Parathyroid adenoma (tissue), 2 donors: ENCODE data around the gene TAF10.

Experiments used
- H2AFZ ChIP-seq: fragments of 300-600 bp; sonication (generic); one replicate; pipeline ENCODE4 v1.7.0; 2017; ENCODE audit warnings: antibody characterized with exemption, mild to moderate bottlenecking
- H3K27ac ChIP-seq: fragments of 300-600 bp; sonication (generic); one replicate; pipeline ENCODE4 v1.7.0; 2017
- H3K27me3 ChIP-seq: fragments of 300-600 bp; sonication (generic); one replicate; pipeline ENCODE4 v1.7.0; 2017; ENCODE audit warnings: low read length; ENCODE audit not compliant: control insufficient read depth, insufficient read depth
- H3K36me3 ChIP-seq: fragments of 300-600 bp; sonication (generic); one replicate; pipeline ENCODE4 v1.7.0; 2017; ENCODE audit warnings: low read length; ENCODE audit not compliant: control insufficient read depth, insufficient read depth
- H3K4me1 ChIP-seq: fragments of 300-600 bp; sonication (generic); one replicate; pipeline ENCODE4 v1.7.0; 2017; ENCODE audit warnings: control low read depth
- H3K4me2 ChIP-seq: fragments of 300-600 bp; sonication (generic); one replicate; pipeline ENCODE4 v1.7.0; 2017; ENCODE audit warnings: low read length
- H3K4me3 ChIP-seq: fragments of 300-600 bp; sonication (generic); one replicate; pipeline ENCODE4 v1.7.0; 2017; ENCODE audit warnings: low read depth, low read length
- H3K79me2 ChIP-seq: fragments of 300-600 bp; sonication (generic); one replicate; pipeline ENCODE4 v1.7.0; 2017; ENCODE audit warnings: control low read depth
- H3K9ac ChIP-seq: fragments of 300-600 bp; sonication (generic); one replicate; pipeline ENCODE4 v1.7.0; 2017; ENCODE audit warnings: mild to moderate bottlenecking
- H3K9me3 ChIP-seq: fragments of 300-600 bp; sonication (generic); one replicate; pipeline ENCODE4 v1.7.0; 2017; ENCODE audit warnings: low read length; ENCODE audit not compliant: control insufficient read depth
- CTCF ChIP-seq: fragments of 300-600 bp; sonication (generic); IDR thresholded peaks from one replicate; pipeline ENCODE4 v1.7.0; 2017; ENCODE audit warnings: antibody characterized with exemption, mild to moderate bottlenecking
- donor health status: primary hyperparathyroidism.

Gene TAF10

GRCh38 chr11:6607190-6607795, 4.7 kb downstream of the TAF10 start:
- no peak for TF ChIP-seq CTCF
- H3K4me1 ChIP-seq: peaks cover 13% of the 10 kb centered on the region
- H3K9me3 ChIP-seq: no peaks in the 10 kb centered on the region
- H3K79me2 ChIP-seq: peaks cover 17% of the 10 kb centered on the region
- no peak overlapping the region for H2AFZ ChIP-seq
- peak overlapping the region; percentile 80 for H3K27ac ChIP-seq
- H3K36me3 ChIP-seq: no peaks in the 10 kb centered on the region
- H3K4me2 ChIP-seq: peak overlapping the region; percentile 38
- H3K9ac ChIP-seq: no peak overlapping the region
- no peaks in the 10 kb centered on the region for H3K27me3 ChIP-seq
- H3K4me3 ChIP-seq: no peak overlapping the region

GRCh38 chr11:6606471-6607189, 5.4 kb downstream of the TAF10 start:
- H3K4me2 ChIP-seq: no peak overlapping the region
- H3K79me2 ChIP-seq: peaks cover 20% of the 10 kb centered on the region
- peak overlapping the region; percentile 15 for H3K4me3 ChIP-seq
- peaks cover 15% of the 10 kb centered on the region for H3K4me1 ChIP-seq
- TF ChIP-seq CTCF: no peak
- H3K9me3 ChIP-seq: no peaks in the 10 kb centered on the region
- no peaks in the 10 kb centered on the region for H3K36me3 ChIP-seq
- peak overlapping the region; percentile 80 for H3K27ac ChIP-seq
- no peak overlapping the region for H2AFZ ChIP-seq
- H3K9ac ChIP-seq: no peak overlapping the region
- H3K27me3 ChIP-seq: no peaks in the 10 kb centered on the region

- H3K4me2 ChIP-seq: peak overlapping the region; percentile 79
- H3K27ac ChIP-seq: peak overlapping the region; percentile 85
- no peaks in the 10 kb centered on the region for H3K36me3 ChIP-seq
- H3K9ac ChIP-seq: no peak overlapping the region
- peak overlapping the region; percentile 90 for H3K4me3 ChIP-seq
- H3K27me3 ChIP-seq: no peaks in the 10 kb centered on the region
- H3K79me2 ChIP-seq: peaks cover 20% of the 10 kb centered on the region
- H2AFZ ChIP-seq: no peak overlapping the region
- H3K4me1 ChIP-seq: peaks cover 10% of the 10 kb centered on the region
- TF ChIP-seq CTCF: no peak
- no peaks in the 10 kb centered on the region for H3K9me3 ChIP-seq
These were observed 7.2 kb downstream of the TAF10 start for GRCh38 chr11:6604790-6605189.

- Histone ChIP-seq H3K4me2 (peak overlapping the region; percentile 79), H3K4me3 (peak overlapping the region; percentile 90), H3K9me3 (no peaks in the 10 kb centered on the region), H3K79me2 (peaks cover 20% of the 10 kb centered on the region), H3K27me3 (no peaks in the 10 kb centered on the region), H3K27ac (peak overlapping the region; percentile 85), H3K36me3 (no peaks in the 10 kb centered on the region), H2AFZ (peak overlapping the region; percentile 83), H3K4me1 (peaks cover 10% of the 10 kb centered on the region), H3K9ac (peak overlapping the region; percentile 76)
- no peak for TF ChIP-seq CTCF
These were observed 7.9 kb downstream of the TAF10 start for GRCh38 chr11:6604081-6604626.
